B cell (primary cell): ENCODE data around the gene TRAPPC5. TPM values are rescaled to one million over a fixed set of nuclear protein-coding genes. Genes with fewer than 3 reads are reported as not detected.

Experiments
- ATAC-seq: fragments of 200-7000 bp; cut with Tn5 transposase; one replicate; pipeline ENCODE4 v1.10.0; 2021; ENCODE audit warnings: low read depth, mild to moderate bottlenecking, moderate number of reproducible peaks, moderate library complexity
- CTCF ChIA-PET: fragments of 350-600 bp; sonication (Branson Sonifier 250); formaldehyde crosslinking; loops from one replicate; lab custom pipeline; 2021; ENCODE audit warnings: antibody characterized with exemption, inconsistent platforms; lab: Charles Lee
- POLR2A ChIA-PET: fragments of 350-600 bp; sonication (Branson Sonifier 250); formaldehyde crosslinking; loops from one replicate; lab custom pipeline; 2021; ENCODE audit warnings: antibody characterized with exemption; lab: Charles Lee
- DNase-seq: peaks from one replicate; pipeline ENCODE4 v3.0.0; 2013
- H2AFZ ChIP-seq: 2 replicates; pipeline ENCODE4 v1.6.1; 2012; ENCODE audit warnings: mild to moderate bottlenecking, low read depth, low read length; ENCODE audit not compliant: insufficient read depth, poor library complexity, severe bottlenecking
- H3K27ac ChIP-seq, 2 donors: 1 replicate in 1 of 2; 2 replicates in 1 of 2; pipeline ENCODE4 v1.5.1; 2012 to 2013; ENCODE audit warnings: low read length in 2 of 2, mild to moderate bottlenecking in 2 of 2, moderate library complexity in 1 of 2
- H3K27me3 ChIP-seq, 4 experiments: fragments of 200-600 bp in 1 of 4; sonication (generic) in 1 of 4; replicated peaks in 1 of 4; 1 replicate in 2 of 4; 2 replicates in 2 of 4; pipeline versions ENCODE4 v1.6.1 to v1.7.0; 2013 to 2016; ENCODE audit warnings: low read length in 3 of 4, mild to moderate bottlenecking in 2 of 4, mixed read lengths in 1 of 4, moderate library complexity in 1 of 4; ENCODE audit not compliant: insufficient read depth in 4 of 4, control insufficient read depth in 3 of 4; ENCODE audit errors: control extremely low read depth in 1 of 4
- H3K36me3 ChIP-seq, 2 experiments: replicated peaks in 1 of 2; 1 replicate in 1 of 2; 2 replicates in 1 of 2; pipeline versions ENCODE4 v1.6.1 to v1.7.1; 2013; ENCODE audit warnings: low read length in 1 of 2; ENCODE audit not compliant: insufficient read depth in 2 of 2, control insufficient read depth in 1 of 2; ENCODE audit errors: control extremely low read depth in 1 of 2, extremely low read depth in 1 of 2
- H3K4me1 ChIP-seq, 2 donors: fragments of 200-600 bp in 1 of 2; sonication (generic) in 1 of 2; 1 replicate in 1 of 2; 2 replicates in 1 of 2; pipeline versions ENCODE4 v1.5.1 to v1.6.1; 2013 to 2017; ENCODE audit warnings: low read length in 2 of 2; ENCODE audit not compliant: control insufficient read depth in 2 of 2, insufficient read depth in 2 of 2
- H3K4me2 ChIP-seq: replicated peaks from 2 replicates; pipeline ENCODE3; 2012; ENCODE audit warnings: mild to moderate bottlenecking, low read depth, low read length; ENCODE audit not compliant: poor library complexity, severe bottlenecking
- H3K4me3 ChIP-seq, 5 experiments: fragments of 200-600 bp in 1 of 5; sonication (generic) in 1 of 5; 1 replicate in 3 of 5; 2 replicates in 2 of 5; pipeline versions ENCODE4 v1.5.1 to v1.7.0; 2011 to 2016; ENCODE audit warnings: low read length in 4 of 5, mild to moderate bottlenecking in 4 of 5, low read depth in 2 of 5, control low read depth in 1 of 5, moderate library complexity in 1 of 5; ENCODE audit not compliant: insufficient read depth in 1 of 5; ENCODE audit errors: control extremely low read depth in 1 of 5, extremely low read depth in 1 of 5
- H3K79me2 ChIP-seq: fragments of 200-600 bp; sonication (generic); one replicate; pipeline ENCODE4 v1.6.0; 2016; ENCODE audit warnings: low read length; ENCODE audit not compliant: control insufficient read depth, insufficient read depth
- H3K9ac ChIP-seq: fragments of 200-600 bp; sonication (generic); 2 replicates; pipeline ENCODE4 v1.6.1; 2017; ENCODE audit warnings: mild to moderate bottlenecking, low read length, moderate library complexity
- H3K9me3 ChIP-seq, 3 donors: one replicate each; pipeline versions ENCODE4 v1.6.1 to v1.7.1; 2013; ENCODE audit warnings: low read length in 2 of 3; ENCODE audit not compliant: control insufficient read depth in 2 of 3, insufficient read depth in 1 of 3; ENCODE audit errors: control extremely low read depth in 1 of 3
- H4K20me1 ChIP-seq: 2 replicates; pipeline ENCODE4 v1.6.0; 2012; ENCODE audit warnings: mild to moderate bottlenecking, low read length; ENCODE audit not compliant: insufficient read depth, control insufficient read depth, poor library complexity, severe bottlenecking
- H3K27ac Mint-ChIP-seq: one replicate; pipeline ENCODE4 v1.8.0; 2021; ENCODE audit warnings: mixed read lengths
- H3K27me3 Mint-ChIP-seq: one replicate; pipeline ENCODE4 v1.8.0; 2021; ENCODE audit warnings: mixed read lengths
- H3K4me1 Mint-ChIP-seq: one replicate; pipeline ENCODE4 v1.8.0; 2021; ENCODE audit warnings: mixed read lengths
- H3K4me3 Mint-ChIP-seq: one replicate; pipeline ENCODE4 v1.8.0; 2021; ENCODE audit warnings: mixed read lengths
- H3K9me3 Mint-ChIP-seq: one replicate; pipeline ENCODE4 v1.8.0; 2022; ENCODE audit warnings: mixed read lengths; ENCODE audit not compliant: insufficient read depth
- CTCF ChIP-seq: fragments of 200-600 bp; IDR thresholded peaks from one replicate; pipeline ENCODE4 v1.8.0; 2022; ENCODE audit warnings: antibody characterized with exemption, mild to moderate bottlenecking
- EZH2 ChIP-seq: IDR thresholded peaks from 2 replicates; pipeline ENCODE4 v1.6.1; 2012; ENCODE audit warnings: borderline replicate concordance, low read depth, mild to moderate bottlenecking, moderate library complexity, low read length; ENCODE audit not compliant: insufficient read depth, poor library complexity, severe bottlenecking
- WGBS: methylation state at CpG from one replicate; pipeline ENCODE4 v1.1.5; 2013; ENCODE audit warnings: missing lambda C conversion rate; ENCODE audit not compliant: insufficient coverage; 5-methylcytosine and 5-hydroxymethylcytosine counted together
- intact Hi-C: fragments of 100-400 bp; cut with micrococcal nuclease; formaldehyde crosslinking; loops from one replicate; pipeline ENCODE4 v1.10.0; 2022
- polyA plus RNA-seq: library from polyadenylated mRNA; depleted of rRNA; stranded (reverse); fragments of >200 nt; gene quantifications from 2 replicates; pipeline ENCODE4 v1.2.3, GENCODE V29; 2012
- total RNA-seq, 2 donors: library from RNA; stranded (reverse); fragments of 120-200 nt in 1 of 2; gene quantifications; 1 replicate in 1 of 2; 2 replicates in 1 of 2; pipeline versions ENCODE4 v1.2.3 to v1.2.4, GENCODE V29; 2013 to 2022

TRAPPC5 gene
- total and polyA plus RNA-seq, 2 donors (not counting 1 experiment from before 2014, with no cell fraction given): 61.5 to 64.9 TPM

GRCh38 chr19:7648265-7649014 is 32.2 kb upstream of the TRAPPC5 start:
- Histone ChIP-seq H3K36me3 (peaks cover 0 to 26% of the 10 kb centered on the region in 2 experiments), H3K27me3 (no peaks in the 10 kb centered on the region), H3K4me1 (peaks cover 0 to 6% of the 10 kb centered on the region in 2 donors), H3K79me2 (no peaks in the 10 kb centered on the region), H2AFZ (no peak overlapping the region), H3K27ac (no peak overlapping the region), H3K9ac (no peak overlapping the region), H4K20me1 (peaks cover 8% of the 10 kb centered on the region), H3K9me3 (peaks cover 0 to 5% (median 0%) of the 10 kb centered on the region in 3 donors), H3K4me3 (no peak overlapping the region), H3K4me2 (no peak overlapping the region)
- no peak for DNase-seq
- no peaks in the 10 kb centered on the region for H3K9me3 Mint-ChIP-seq
- no peaks in the 10 kb centered on the region for H3K27me3 Mint-ChIP-seq
- CTCF ChIA-PET: interaction anchor here (0.8 to 2.4 kb wide), 5 partner anchors 10 to 151 kb away, joined by 3 to 6 read pairs (median 5); partner anchors contain the start of gene TRAPPC5
- POLR2A ChIA-PET: interaction anchor here (0.7 kb wide), 1 partner anchor 543 kb away, joined by 5 read pairs; no protein-coding TSS in a partner anchor
- no peak overlapping the region for H3K4me3 Mint-ChIP-seq
- H3K4me1 Mint-ChIP-seq: peaks cover 8% of the 10 kb centered on the region
- H3K27ac Mint-ChIP-seq: no peak overlapping the region
- WGBS: 86% methylated on average over 12 of the region's 15 CpGs
- no peak for ATAC-seq
- no peak for TF ChIP-seq EZH2
- TF ChIP-seq CTCF: no peak
- intact Hi-C loops: no loop called here

DNA sequence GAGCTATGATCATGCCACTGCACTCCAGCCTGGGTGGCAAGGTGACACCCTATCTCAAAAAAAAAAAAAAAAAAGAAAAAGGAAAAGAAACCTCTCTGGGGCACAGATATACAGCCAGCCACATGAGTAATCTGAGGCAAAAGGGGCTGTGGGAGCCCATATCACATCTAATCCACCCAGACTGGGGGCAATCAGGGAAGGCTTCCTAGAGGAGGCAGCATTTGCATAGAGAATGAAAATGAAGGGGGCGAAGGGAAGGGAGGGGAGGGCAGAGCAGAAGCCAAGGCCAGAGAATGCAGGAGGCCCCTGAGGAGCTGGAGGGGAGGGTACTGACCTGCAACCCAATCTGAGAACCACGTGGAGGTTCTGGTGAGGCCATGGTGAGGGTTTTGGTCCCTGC is 30.5 kb upstream of the TRAPPC5 start:
- no peaks in the 10 kb centered on the region for H3K27me3 Mint-ChIP-seq

More for the DNA sequence above, 30.5 kb upstream of the TRAPPC5 start:
- no peaks in the 10 kb centered on the region for H3K9me3 Mint-ChIP-seq
- H3K36me3 ChIP-seq: peaks cover 0 to 17% of the 10 kb centered on the region in 2 experiments
- no peak overlapping the region for H3K4me3 Mint-ChIP-seq
- H3K79me2 ChIP-seq: no peaks in the 10 kb centered on the region
- TF ChIP-seq EZH2: no peak
- TF ChIP-seq CTCF: no peak
- no peaks in the 10 kb centered on the region for H3K27me3 ChIP-seq
- WGBS: 45% methylated on average over 2 of the region's 2 CpGs
- no peak for DNase-seq
- no peak overlapping the region for H3K4me2 ChIP-seq
- ChIA-PET POLR2A (interaction anchor here (0.7 to 0.8 kb wide), 3 partner anchors 14 to 152 kb away, joined by 3 to 8 read pairs (median 6); no protein-coding TSS in a partner anchor), CTCF (interaction anchor here (0.6 to 2.9 kb wide), 6 partner anchors 12 to 248 kb away, joined by 3 to 19 read pairs (median 5); partner anchors contain the start of gene TRAPPC5)
- no peak overlapping the region for H3K4me3 ChIP-seq
- peaks cover 8% of the 10 kb centered on the region for H3K4me1 Mint-ChIP-seq
- H4K20me1 ChIP-seq: no peaks in the 10 kb centered on the region
- no peak overlapping the region for H3K27ac ChIP-seq
- H2AFZ ChIP-seq: no peak overlapping the region
- H3K4me1 ChIP-seq: peaks cover 0 to 6% of the 10 kb centered on the region in 2 donors
- no peak overlapping the region for H3K27ac Mint-ChIP-seq
- no peaks in the 10 kb centered on the region for H3K9me3 ChIP-seq
- H3K9ac ChIP-seq: no peak overlapping the region
- intact Hi-C loops: no loop called here
- ATAC-seq: no peak
